ENCODE results near the gene UBTD1.

DNA sequence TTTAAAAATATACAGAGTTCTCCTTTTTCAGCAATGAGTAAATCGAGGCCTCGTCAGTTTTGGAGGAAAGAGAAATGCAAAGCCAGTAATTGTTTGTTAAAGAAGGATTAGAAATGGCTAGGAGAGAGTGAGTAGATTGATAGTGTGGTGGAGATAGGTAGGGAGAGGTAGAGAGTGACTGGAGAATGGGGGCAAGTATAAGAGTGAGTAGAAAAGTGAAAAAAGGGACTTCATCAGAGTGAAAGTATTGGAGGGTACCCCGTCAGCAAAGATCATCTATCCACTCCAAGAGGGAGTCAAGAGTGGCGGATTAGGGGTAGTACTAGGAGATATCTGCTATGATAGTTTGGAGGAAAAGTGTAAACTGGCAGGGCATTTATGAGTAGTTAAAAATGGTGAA, 64.6 kb downstream of the UBTD1 start:
- TF ChIP-seq, protein P1, sequence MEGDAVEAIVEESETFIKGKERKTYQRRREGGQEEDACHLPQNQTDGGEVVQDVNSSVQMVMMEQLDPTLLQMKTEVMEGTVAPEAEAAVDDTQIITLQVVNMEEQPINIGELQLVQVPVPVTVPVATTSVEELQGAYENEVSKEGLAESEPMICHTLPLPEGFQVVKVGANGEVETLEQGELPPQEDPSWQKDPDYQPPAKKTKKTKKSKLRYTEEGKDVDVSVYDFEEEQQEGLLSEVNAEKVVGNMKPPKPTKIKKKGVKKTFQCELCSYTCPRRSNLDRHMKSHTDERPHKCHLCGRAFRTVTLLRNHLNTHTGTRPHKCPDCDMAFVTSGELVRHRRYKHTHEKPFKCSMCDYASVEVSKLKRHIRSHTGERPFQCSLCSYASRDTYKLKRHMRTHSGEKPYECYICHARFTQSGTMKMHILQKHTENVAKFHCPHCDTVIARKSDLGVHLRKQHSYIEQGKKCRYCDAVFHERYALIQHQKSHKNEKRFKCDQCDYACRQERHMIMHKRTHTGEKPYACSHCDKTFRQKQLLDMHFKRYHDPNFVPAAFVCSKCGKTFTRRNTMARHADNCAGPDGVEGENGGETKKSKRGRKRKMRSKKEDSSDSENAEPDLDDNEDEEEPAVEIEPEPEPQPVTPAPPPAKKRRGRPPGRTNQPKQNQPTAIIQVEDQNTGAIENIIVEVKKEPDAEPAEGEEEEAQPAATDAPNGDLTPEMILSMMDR (optimal IDR thresholded peaks at IDR 0.05 in 1 of 3, IDR thresholded peaks at IDR 0.05 in 1 of 3, conservative IDR thresholded peaks at IDR 0.05 in 1 of 3; ENCODE audit: extremely low read depth in 1 of 3, insufficient read depth in 2 of 3, low read length in 3 of 3), result no peak
- TF ChIP-seq EZH2 (IDR thresholded peaks at IDR 0.05; ENCODE audit: low read length), result no peak

Measured in keratinocyte (primary cell).